H1 (cell line): ENCODE data around the gene ONECUT3.

Experiments
- CREB1 ChIP-seq: IDR thresholded peaks from 2 replicates; pipeline ENCODE4 v1.6.1; 2012; ENCODE audit warnings: inconsistent platforms
- EP300 ChIP-seq, 2 experiments: IDR thresholded peaks; 1 replicate in 1 of 2; 2 replicates in 1 of 2; pipeline ENCODE4 v1.6.1; 2011 to 2012; ENCODE audit warnings: low read depth in 2 of 2, low read length in 2 of 2, mild to moderate bottlenecking in 2 of 2, borderline replicate concordance in 1 of 2, inconsistent platforms in 1 of 2, moderate library complexity in 1 of 2
- PHF8 ChIP-seq: fragments of 200-600 bp; sonication (generic); conservative IDR thresholded peaks from 2 replicates; pipeline ENCODE4 v1.7.1; 2012; ENCODE audit warnings: low read depth, mild to moderate bottlenecking, inconsistent platforms, low read length, moderate library complexity
- POLR2A ChIP-seq, 2 experiments: IDR thresholded peaks; 1 replicate in 1 of 2; 2 replicates in 1 of 2; pipeline ENCODE4 v1.6.1; 2011; ENCODE audit warnings: low read depth in 2 of 2, low read length in 2 of 2, mild to moderate bottlenecking in 2 of 2; ENCODE audit errors: control extremely low read depth in 1 of 2
- POLR2AphosphoS5 ChIP-seq: IDR thresholded peaks from 2 replicates; pipeline ENCODE4 v1.6.1; 2011; ENCODE audit warnings: low read depth, low read length
- SP1 ChIP-seq: IDR thresholded peaks from 2 replicates; pipeline ENCODE4 v1.6.1; 2011; ENCODE audit warnings: low read depth, low read length
- SUZ12 ChIP-seq: fragments of 200-600 bp; sonication (generic); IDR thresholded peaks from 2 replicates; pipeline ENCODE4 v1.6.1; 2012; ENCODE audit warnings: mild to moderate bottlenecking, inconsistent platforms, low read length, moderate library complexity, mixed read lengths
- TBP ChIP-seq: IDR thresholded peaks from 2 replicates; pipeline ENCODE4 v1.6.1; 2011; ENCODE audit warnings: low read depth, low read length, improper control_type of control experiment
- TCF12 ChIP-seq: IDR thresholded peaks from 2 replicates; pipeline ENCODE4 v1.6.1; 2011; ENCODE audit warnings: low read depth, mild to moderate bottlenecking, low read length
- TF ChIP-seq, protein P1 (sequence below): IDR thresholded peaks from 2 replicates; pipeline ENCODE4 v1.6.1; 2012; ENCODE audit warnings: low read length, inconsistent platforms
- TF ChIP-seq, protein P2 (sequence below), 3 experiments: IDR thresholded peaks; 1 replicate in 2 of 3; 2 replicates in 1 of 3; pipeline versions ENCODE4 v1.5.1 to v1.6.1; 2011; ENCODE audit warnings: low read length in 3 of 3, mild to moderate bottlenecking in 3 of 3, inconsistent platforms in 2 of 3, low read depth in 1 of 3, moderate library complexity in 1 of 3; ENCODE audit not compliant: insufficient read depth in 1 of 3; ENCODE audit errors: control extremely low read depth in 1 of 3
- TF ChIP-seq, protein P3 (sequence below): IDR thresholded peaks from 2 replicates; pipeline ENCODE4 v1.6.1; 2012; ENCODE audit warnings: inconsistent platforms
- TF ChIP-seq, protein P4 (sequence below): IDR thresholded peaks from 2 replicates; pipeline ENCODE4 v1.6.1; 2011; ENCODE audit warnings: low read depth, mild to moderate bottlenecking, low read length; ENCODE audit not compliant: insufficient read depth

DNA sequence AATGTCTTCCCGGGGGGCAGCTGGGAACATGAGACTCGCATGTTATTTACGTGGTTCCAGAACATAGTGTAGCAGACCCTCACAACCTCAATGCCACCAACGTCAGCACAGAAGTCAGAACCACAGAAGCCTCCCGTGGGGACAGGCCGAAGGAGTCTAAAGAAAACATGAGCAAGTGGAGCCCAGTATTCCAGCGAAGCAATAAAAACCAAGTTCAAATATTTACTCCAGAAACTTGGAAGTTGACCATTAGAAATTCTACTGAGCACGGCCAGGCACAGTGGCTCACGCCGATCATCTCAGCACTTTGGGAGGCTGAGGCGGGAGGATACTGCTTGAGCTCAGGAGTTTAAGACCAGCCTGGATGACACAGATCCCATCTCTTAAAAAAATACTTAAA lies 76.7 kb downstream of the ONECUT3 start:
- TF ChIP-seq TCF12, result no peak
- no peak for TF ChIP-seq SP1
- TF ChIP-seq POLR2AphosphoS5, result no peak
- TF ChIP-seq EP300 (IDR thresholded peaks at IDR 0.05; ENCODE audit: borderline replicate concordance in 1 of 2, low read depth in 2 of 2, low read length in 2 of 2), result no peak
- no peak for TF ChIP-seq TBP
- TF ChIP-seq, protein P1, sequence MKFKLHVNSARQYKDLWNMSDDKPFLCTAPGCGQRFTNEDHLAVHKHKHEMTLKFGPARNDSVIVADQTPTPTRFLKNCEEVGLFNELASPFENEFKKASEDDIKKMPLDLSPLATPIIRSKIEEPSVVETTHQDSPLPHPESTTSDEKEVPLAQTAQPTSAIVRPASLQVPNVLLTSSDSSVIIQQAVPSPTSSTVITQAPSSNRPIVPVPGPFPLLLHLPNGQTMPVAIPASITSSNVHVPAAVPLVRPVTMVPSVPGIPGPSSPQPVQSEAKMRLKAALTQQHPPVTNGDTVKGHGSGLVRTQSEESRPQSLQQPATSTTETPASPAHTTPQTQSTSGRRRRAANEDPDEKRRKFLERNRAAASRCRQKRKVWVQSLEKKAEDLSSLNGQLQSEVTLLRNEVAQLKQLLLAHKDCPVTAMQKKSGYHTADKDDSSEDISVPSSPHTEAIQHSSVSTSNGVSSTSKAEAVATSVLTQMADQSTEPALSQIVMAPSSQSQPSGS, result no peak
- TF ChIP-seq, protein P2, sequence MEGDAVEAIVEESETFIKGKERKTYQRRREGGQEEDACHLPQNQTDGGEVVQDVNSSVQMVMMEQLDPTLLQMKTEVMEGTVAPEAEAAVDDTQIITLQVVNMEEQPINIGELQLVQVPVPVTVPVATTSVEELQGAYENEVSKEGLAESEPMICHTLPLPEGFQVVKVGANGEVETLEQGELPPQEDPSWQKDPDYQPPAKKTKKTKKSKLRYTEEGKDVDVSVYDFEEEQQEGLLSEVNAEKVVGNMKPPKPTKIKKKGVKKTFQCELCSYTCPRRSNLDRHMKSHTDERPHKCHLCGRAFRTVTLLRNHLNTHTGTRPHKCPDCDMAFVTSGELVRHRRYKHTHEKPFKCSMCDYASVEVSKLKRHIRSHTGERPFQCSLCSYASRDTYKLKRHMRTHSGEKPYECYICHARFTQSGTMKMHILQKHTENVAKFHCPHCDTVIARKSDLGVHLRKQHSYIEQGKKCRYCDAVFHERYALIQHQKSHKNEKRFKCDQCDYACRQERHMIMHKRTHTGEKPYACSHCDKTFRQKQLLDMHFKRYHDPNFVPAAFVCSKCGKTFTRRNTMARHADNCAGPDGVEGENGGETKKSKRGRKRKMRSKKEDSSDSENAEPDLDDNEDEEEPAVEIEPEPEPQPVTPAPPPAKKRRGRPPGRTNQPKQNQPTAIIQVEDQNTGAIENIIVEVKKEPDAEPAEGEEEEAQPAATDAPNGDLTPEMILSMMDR (IDR thresholded peaks at IDR 0.05; ENCODE audit: control extremely low read depth in 1 of 3, insufficient read depth in 1 of 3, low read depth in 1 of 3, low read length in 3 of 3), result no peak
- no peak for TF ChIP-seq POLR2A (IDR thresholded peaks at IDR 0.05; ENCODE audit: control extremely low read depth in 1 of 2, low read depth in 2 of 2, low read length in 2 of 2)
- TF ChIP-seq PHF8, result no peak
- TF ChIP-seq, protein P3, sequence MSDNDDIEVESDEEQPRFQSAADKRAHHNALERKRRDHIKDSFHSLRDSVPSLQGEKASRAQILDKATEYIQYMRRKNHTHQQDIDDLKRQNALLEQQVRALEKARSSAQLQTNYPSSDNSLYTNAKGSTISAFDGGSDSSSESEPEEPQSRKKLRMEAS, result no peak
- TF ChIP-seq SUZ12, result no peak
- no peak for TF ChIP-seq CREB1
- TF ChIP-seq, protein P4, sequence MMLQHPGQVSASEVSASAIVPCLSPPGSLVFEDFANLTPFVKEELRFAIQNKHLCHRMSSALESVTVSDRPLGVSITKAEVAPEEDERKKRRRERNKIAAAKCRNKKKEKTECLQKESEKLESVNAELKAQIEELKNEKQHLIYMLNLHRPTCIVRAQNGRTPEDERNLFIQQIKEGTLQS, result no peak
